ENCODE measurements around the gene DPH5. TPM values are rescaled to one million over a fixed set of nuclear protein-coding genes. Genes with fewer than 3 reads are reported as not detected.

Gene DPH5
- total RNA-seq, 1 experiment from 2014 or later = 24.6 TPM

GRCh38 chr1:100995198-100995988 lies 30.2 kb downstream of the DPH5 start:
- Histone ChIP-seq H3K4me1 (replicated peaks) (no peaks in the 10 kb centered on the region; the same call in 1 of the 2 replicates), H3K27ac (no peak overlapping the region), H3K9me3 (replicated peaks) (no peaks in the 10 kb centered on the region), H3K27me3 (replicated peaks) (no peaks in the 10 kb centered on the region; the same call in 1 of the 2 replicates), H3K4me3 (no peak overlapping the region), H3K36me3 (peaks cover 23% of the 10 kb centered on the region)
- no peak for DNase-seq (ENCODE audit: low read depth in 1 of 2, low spot score in 2 of 2)

DNA sequence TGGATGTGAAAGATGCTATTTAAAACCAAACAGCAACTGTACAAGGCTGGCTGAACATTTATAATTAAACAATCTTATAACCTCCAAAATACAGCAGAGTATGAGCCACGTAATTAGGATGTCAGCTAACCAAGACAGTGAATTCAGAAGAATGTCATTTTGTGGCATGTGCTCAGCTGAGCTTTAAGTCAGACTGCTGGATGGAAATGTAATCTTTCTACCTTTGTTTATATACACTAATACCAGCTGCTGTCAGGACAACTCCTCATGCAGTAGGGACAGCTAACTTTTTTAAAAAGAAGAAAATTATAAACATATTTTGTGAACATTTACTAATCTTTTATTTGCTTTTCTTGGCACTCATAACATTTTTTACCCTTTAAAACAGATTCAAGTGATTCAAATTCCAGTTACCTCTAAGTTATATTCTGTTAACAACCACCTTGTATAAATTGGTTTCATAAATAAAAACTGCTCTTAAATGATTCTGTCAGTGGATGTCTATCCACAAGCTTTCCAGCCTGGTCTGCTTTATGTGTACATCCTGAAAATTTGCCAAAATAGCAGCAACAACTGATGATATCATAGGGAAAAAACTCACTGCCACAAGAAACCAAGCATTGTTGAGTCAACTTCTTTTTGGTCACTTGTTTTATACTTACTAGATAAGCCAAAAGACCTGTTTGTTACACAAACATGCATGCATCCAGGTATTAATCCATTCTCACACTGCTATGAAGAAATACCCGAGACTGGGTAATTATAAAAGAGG lies 36.1 kb downstream of the DPH5 start:
- DNase-seq (ENCODE audit: low read depth in 1 of 2, low spot score in 2 of 2) = peak in 1 of 2 experiments; percentile 44
- H3K36me3 ChIP-seq = peaks cover 21% of the 10 kb centered on the region
- no peak overlapping the region for H3K4me3 ChIP-seq
- no peaks in the 10 kb centered on the region for H3K9me3 ChIP-seq (replicated peaks)
- H3K27me3 ChIP-seq (replicated peaks) = no peaks in the 10 kb centered on the region
- H3K27ac ChIP-seq = peak overlapping the region; percentile 50
- peaks cover 15% of the 10 kb centered on the region for H3K4me1 ChIP-seq (replicated peaks)

- DNase-seq (ENCODE audit: low read depth in 1 of 2, low spot score in 2 of 2) = no peak
- H3K4me3 ChIP-seq = no peak overlapping the region
- H3K36me3 ChIP-seq = peaks cover 21% of the 10 kb centered on the region
- H3K4me1 ChIP-seq (replicated peaks) = peaks cover 15% of the 10 kb centered on the region
- no peaks in the 10 kb centered on the region for H3K9me3 ChIP-seq (replicated peaks)
- H3K27me3 ChIP-seq (replicated peaks) = no peaks in the 10 kb centered on the region
- H3K27ac ChIP-seq = no peak overlapping the region
Measured at GRCh38 chr1:100988121-100988520, 37.5 kb downstream of the DPH5 start.

- peaks cover 10% of the 10 kb centered on the region for H3K36me3 ChIP-seq
- H3K4me3 ChIP-seq = no peak overlapping the region
- no peaks in the 10 kb centered on the region for H3K9me3 ChIP-seq (replicated peaks)
- H3K27ac ChIP-seq = no peak overlapping the region
- H3K27me3 ChIP-seq (replicated peaks) = no peaks in the 10 kb centered on the region
- H3K4me1 ChIP-seq (replicated peaks) = no peaks in the 10 kb centered on the region
- no peak for DNase-seq (ENCODE audit: low read depth in 1 of 2, low spot score in 2 of 2)
Measured at GRCh38 chr1:100982793-100983192, 42.8 kb downstream of the DPH5 start.

DNA sequence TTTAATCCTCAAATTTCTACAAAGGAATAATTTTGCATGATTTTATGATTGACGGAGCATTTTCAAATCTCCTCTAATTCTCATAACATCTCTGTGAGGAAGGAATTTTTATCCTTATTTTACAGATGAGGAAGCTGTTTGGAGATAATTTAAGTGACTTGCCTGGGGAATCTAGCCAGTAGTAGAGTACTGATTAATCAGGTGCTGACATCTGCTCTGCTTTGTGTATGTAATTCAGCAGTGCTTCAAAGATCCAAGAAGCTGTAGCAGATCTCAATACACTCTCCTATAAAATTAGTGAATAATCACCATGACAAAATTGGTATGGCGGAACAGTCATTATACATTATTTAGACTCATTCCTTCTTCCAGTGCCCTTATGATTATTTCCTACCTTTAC lies 46.0 kb downstream of the DPH5 start:
- no peaks in the 10 kb centered on the region for H3K9me3 ChIP-seq (replicated peaks)
- no peak for DNase-seq (ENCODE audit: low read depth in 1 of 2, low spot score in 2 of 2)
- H3K27ac ChIP-seq = no peak overlapping the region
- no peaks in the 10 kb centered on the region for H3K27me3 ChIP-seq (replicated peaks)
- H3K4me3 ChIP-seq = no peak overlapping the region
- H3K36me3 ChIP-seq = peaks cover 27% of the 10 kb centered on the region
- H3K4me1 ChIP-seq (replicated peaks) = peaks cover 5% of the 10 kb centered on the region

DNA sequence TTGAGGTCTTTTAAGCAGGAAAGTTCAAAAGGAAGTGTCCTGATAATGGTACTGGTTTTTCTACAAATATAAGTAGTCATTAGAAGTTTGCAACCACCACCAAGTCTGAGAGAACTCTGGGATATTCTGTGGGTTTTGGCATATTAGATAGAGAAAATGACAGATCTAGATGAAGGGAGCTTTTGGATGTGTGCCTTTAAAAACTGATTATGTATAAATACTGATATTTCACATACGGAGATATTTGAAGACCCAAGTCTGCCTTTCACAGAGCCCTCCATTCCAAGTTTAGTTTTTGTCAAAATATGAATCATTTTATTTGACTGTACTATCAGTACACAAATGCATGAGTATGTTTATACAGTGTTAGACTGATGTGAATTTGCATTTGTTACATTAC lies 48.6 kb downstream of the DPH5 start:
- Histone ChIP-seq H3K9me3 (replicated peaks) (no peaks in the 10 kb centered on the region), H3K4me3 (no peak overlapping the region), H3K36me3 (peaks cover 24% of the 10 kb centered on the region), H3K27ac (no peak overlapping the region), H3K27me3 (replicated peaks) (no peaks in the 10 kb centered on the region), H3K4me1 (replicated peaks) (peaks cover 5% of the 10 kb centered on the region)
- no peak for DNase-seq (ENCODE audit: low read depth in 1 of 2, low spot score in 2 of 2)

DNA sequence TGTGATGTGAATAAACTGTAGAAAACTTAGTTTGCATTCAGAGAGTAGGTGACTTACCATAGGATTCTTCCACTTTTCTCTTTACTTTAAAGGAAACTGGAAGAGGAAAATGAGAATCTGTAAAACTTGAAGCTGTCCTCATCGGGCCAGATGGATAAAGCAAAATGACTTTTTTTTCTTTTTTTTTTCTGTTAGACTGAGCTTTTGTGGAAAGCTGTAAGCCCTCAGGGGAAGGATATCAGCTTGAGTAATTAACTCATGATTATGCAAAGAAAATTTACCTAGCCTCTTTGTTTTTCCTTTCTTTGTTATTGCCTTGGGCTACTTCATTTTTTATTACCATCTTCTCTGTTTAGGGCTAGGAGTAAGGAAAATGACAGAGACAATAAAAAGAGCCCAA lies 53.4 kb downstream of the DPH5 start:
- H3K9me3 ChIP-seq (replicated peaks) = no peaks in the 10 kb centered on the region

DNA sequence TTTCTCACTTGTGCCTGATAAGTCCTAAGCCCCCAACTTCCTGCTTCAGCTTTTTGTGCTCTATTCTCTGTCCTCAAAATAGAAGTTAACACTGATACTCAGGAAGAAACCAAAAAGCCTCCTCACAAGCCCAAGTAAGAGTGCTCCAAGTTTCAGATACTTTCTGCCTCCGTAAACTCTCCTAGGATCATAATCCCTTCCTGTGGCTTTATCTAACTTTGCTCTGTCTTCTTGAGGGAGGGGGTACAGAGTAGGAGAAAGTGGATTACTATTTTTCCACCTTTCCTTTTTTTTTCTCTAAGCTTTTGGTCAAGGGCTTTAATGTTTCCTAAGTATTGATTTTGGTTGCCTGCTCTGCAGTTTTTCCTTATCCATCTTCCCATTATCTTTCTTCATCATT lies 54.6 kb downstream of the DPH5 start:
- Histone ChIP-seq H3K4me3 (no peak overlapping the region), H3K9me3 (replicated peaks) (no peaks in the 10 kb centered on the region), H3K36me3 (peaks cover 24% of the 10 kb centered on the region), H3K4me1 (replicated peaks) (peaks cover 2% of the 10 kb centered on the region), H3K27ac (no peak overlapping the region), H3K27me3 (replicated peaks) (no peaks in the 10 kb centered on the region)
- no peak for DNase-seq (ENCODE audit: low read depth in 1 of 2, low spot score in 2 of 2)

More for the DNA sequence above, 53.4 kb downstream of the DPH5 start:
- Histone ChIP-seq H3K4me1 (replicated peaks) (peaks cover 5% of the 10 kb centered on the region), H3K4me3 (no peak overlapping the region), H3K27me3 (replicated peaks) (no peaks in the 10 kb centered on the region), H3K36me3 (peaks cover 24% of the 10 kb centered on the region), H3K27ac (no peak overlapping the region)
- DNase-seq (ENCODE audit: low read depth in 1 of 2, low spot score in 2 of 2) = no peak

- Histone ChIP-seq H3K4me1 (replicated peaks) (no peaks in the 10 kb centered on the region), H3K36me3 (peaks cover 32% of the 10 kb centered on the region), H3K27ac (no peak overlapping the region), H3K9me3 (replicated peaks) (no peaks in the 10 kb centered on the region), H3K27me3 (replicated peaks) (no peaks in the 10 kb centered on the region), H3K4me3 (no peak overlapping the region)
- DNase-seq (ENCODE audit: low read depth in 1 of 2, low spot score in 2 of 2) = no peak
Measured at GRCh38 chr1:100969327-100969726, 56.3 kb downstream of the DPH5 start.

DNA sequence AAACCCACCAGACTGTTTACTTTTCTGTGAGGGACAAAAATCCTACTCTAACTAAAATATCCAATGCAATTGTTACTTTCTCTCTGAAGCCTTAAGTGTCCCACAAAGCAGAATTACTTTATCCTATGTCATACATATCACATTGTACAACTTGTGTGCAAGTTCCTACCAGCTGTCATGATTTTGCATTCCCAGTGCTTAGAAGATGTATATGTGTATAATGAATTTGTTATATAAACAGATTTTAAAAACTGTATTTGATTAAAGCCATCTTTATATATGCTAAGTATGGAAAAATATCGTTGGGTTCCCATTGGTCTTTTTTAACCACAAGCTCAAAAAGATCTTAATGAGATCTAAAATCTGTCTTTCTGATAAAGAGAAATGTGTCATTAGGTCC lies 57.0 kb downstream of the DPH5 start:
- no peaks in the 10 kb centered on the region for H3K9me3 ChIP-seq (replicated peaks)
- no peak for DNase-seq (ENCODE audit: low read depth in 1 of 2, low spot score in 2 of 2)

GRCh38 chr1:100960098-100960497 lies 65.5 kb downstream of the DPH5 start:
- Histone ChIP-seq H3K9me3 (replicated peaks) (no peaks in the 10 kb centered on the region), H3K4me1 (replicated peaks) (peaks cover 9% of the 10 kb centered on the region), H3K4me3 (no peak overlapping the region), H3K27me3 (replicated peaks) (no peaks in the 10 kb centered on the region), H3K36me3 (peaks cover 8% of the 10 kb centered on the region), H3K27ac (no peak overlapping the region)
- DNase-seq (ENCODE audit: low read depth in 1 of 2, low spot score in 2 of 2) = no peak

More for the DNA sequence above, 57.0 kb downstream of the DPH5 start:
- H3K4me1 ChIP-seq (replicated peaks) = no peaks in the 10 kb centered on the region
- H3K27me3 ChIP-seq (replicated peaks) = no peaks in the 10 kb centered on the region
- H3K36me3 ChIP-seq = peaks cover 33% of the 10 kb centered on the region
- H3K27ac ChIP-seq = no peak overlapping the region
- no peak overlapping the region for H3K4me3 ChIP-seq

DNA sequence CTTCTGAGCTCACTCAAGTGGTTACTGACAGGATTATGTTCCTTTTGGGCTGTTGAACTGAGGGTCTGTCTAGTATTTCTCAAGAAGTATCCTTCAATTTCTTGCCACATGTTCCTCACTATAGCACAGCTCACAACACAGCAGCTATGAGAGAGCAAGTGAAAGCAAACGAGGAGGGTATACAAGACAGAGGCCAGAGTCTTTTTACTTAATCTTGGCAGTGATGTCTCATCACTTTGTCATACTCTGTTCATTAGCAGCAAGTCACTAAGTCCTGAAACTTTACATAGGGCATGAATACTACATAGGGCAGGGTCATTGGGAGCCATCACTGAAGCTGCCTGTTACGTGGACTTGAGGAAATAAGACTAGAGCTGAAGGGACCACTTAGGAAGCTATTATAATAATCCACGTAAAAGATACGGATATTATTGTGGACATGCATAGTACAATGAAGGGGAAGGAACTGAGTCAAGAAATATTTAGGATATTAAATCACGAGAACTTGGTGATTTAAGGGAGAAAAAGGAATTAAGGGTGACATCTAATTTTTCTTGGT lies 66.0 kb downstream of the DPH5 start:
- no peak for DNase-seq (ENCODE audit: low read depth in 1 of 2, low spot score in 2 of 2)
- no peak overlapping the region for H3K27ac ChIP-seq
- no peak overlapping the region for H3K4me3 ChIP-seq
- peaks cover 3% of the 10 kb centered on the region for H3K36me3 ChIP-seq
- H3K27me3 ChIP-seq (replicated peaks) = no peaks in the 10 kb centered on the region
- H3K9me3 ChIP-seq (replicated peaks) = no peaks in the 10 kb centered on the region
- H3K4me1 ChIP-seq (replicated peaks) = peaks cover 9% of the 10 kb centered on the region

DNA sequence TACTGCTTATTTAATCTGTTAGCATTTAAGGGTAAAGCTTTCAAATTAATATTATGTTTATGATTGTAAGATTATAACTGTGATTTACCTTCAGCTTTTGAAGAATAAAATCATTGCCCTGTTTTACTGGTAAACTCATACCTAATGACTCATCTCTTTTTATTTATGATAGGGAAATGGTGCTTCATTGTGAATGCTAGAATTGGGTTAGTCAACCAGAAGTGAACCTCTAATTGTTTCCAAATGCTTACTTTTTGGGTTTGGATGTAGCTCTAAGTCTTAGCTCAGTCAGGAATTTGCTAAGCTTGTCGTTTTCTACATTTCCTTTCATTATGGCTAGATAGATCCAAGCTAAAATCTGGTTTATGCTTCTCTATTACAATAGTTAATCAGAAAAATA lies 70.3 kb downstream of the DPH5 start:
- no peak overlapping the region for H3K4me3 ChIP-seq
- H3K27ac ChIP-seq = peak overlapping the region; percentile 47
- no peaks in the 10 kb centered on the region for H3K9me3 ChIP-seq (replicated peaks)
- DNase-seq (ENCODE audit: low read depth in 1 of 2, low spot score in 2 of 2) = peak in 1 of 2 experiments; percentile 73
- H3K36me3 ChIP-seq = peaks cover 14% of the 10 kb centered on the region; the same call in 1 of the 2 replicates
- no peaks in the 10 kb centered on the region for H3K27me3 ChIP-seq (replicated peaks)
- peaks cover 18% of the 10 kb centered on the region for H3K4me1 ChIP-seq (replicated peaks)
